Tracheal epithelial cell (primary cell): ENCODE data around the gene CTF1. TPM values are rescaled to one million over a fixed set of nuclear protein-coding genes. Genes with fewer than 3 reads are reported as not detected.

ENCODE experiments used
- total RNA-seq: library from RNA; depleted of rRNA; stranded (reverse); fragments of >200 nt; gene quantifications from 2 replicates; pipeline ENCODE4 v1.2.1, GENCODE V29; 2014

Gene CTF1
- 0.64 and 0.96 TPM in 2 replicates for total RNA-seq

GRCh38 chr16:30896261-30896888, at the start of gene CTF1:
TSS of gene CTF1 (plus strand) at chr16:30896614. CDS start at chr16:30896644, 30 bp downstream.

GRCh38 chr16:30893744-30894539, 2.5 kb upstream of the CTF1 start, which contains the start of gene BCL7C:
TSS of gene BCL7C (minus strand) at chr16:30894077. CDS start at chr16:30893944, 133 bp downstream.

GRCh38 chr16:30923554-30924075, 27.2 kb downstream of the CTF1 start, which contains the start of gene FBXL19:
TSS of gene FBXL19 (plus strand) at chr16:30923572. CDS start at chr16:30925755, 2,183 bp downstream.

GRCh38 chr16:30948667-30949649, 52.5 kb downstream of the CTF1 start, which contains the start of gene ORAI3:
TSS of gene ORAI3 (plus strand) at chr16:30949068. CDS start at chr16:30949290, 222 bp downstream.

Other genes starting within 250 kb of the CTF1 start
- gene PRR14, start 245.7 kb upstream of the CTF1 start, total RNA-seq: 8.7 and 10.1 TPM in 2 replicates
- 11.1 and 14.9 TPM in 2 replicates for gene FBRS, start 238.2 kb upstream of the CTF1 start, total RNA-seq
- gene SRCAP, start 197.4 kb upstream of the CTF1 start, total RNA-seq: 15.7 and 16.8 TPM in 2 replicates
- 9.6 and 16.1 TPM in 2 replicates for gene PHKG2, start 148.2 kb upstream of the CTF1 start, total RNA-seq
- gene CFAP119, start 134.6 kb upstream of the CTF1 start, total RNA-seq: 1.4 TPM in 1 of 2 replicates, not detected in the other
- gene RNF40, start 134.3 kb upstream of the CTF1 start, total RNA-seq: 50.3 and 56.6 TPM in 2 replicates
- 5.5 and 6.6 TPM in 2 replicates for gene ZNF629, start 109.4 kb upstream of the CTF1 start, total RNA-seq
- gene BCL7C, start 2.5 kb upstream of the CTF1 start, total RNA-seq: 28.8 and 34.7 TPM in 2 replicates
- gene FBXL19, start 27.0 kb downstream of the CTF1 start, total RNA-seq: 16.2 and 30.6 TPM in 2 replicates
- 24.3 and 48.8 TPM in 2 replicates for gene ORAI3, start 52.5 kb downstream of the CTF1 start, total RNA-seq
- gene SETD1A, start 61.1 kb downstream of the CTF1 start, total RNA-seq: 0.96 and 1.5 TPM in 2 replicates
- 14.1 and 25.5 TPM in 2 replicates for gene HSD3B7, start 88.6 kb downstream of the CTF1 start, total RNA-seq
- 0.72 TPM in 1 of 2 replicates, not detected in the other for gene STX1B, start 114.0 kb downstream of the CTF1 start, total RNA-seq
- gene STX4, start 136.9 kb downstream of the CTF1 start, total RNA-seq: 7.5 and 13.3 TPM in 2 replicates
- gene ZNF668, start 177.6 kb downstream of the CTF1 start, total RNA-seq: 6.4 and 7.0 TPM in 2 replicates
- 11.3 and 12.8 TPM in 2 replicates for gene ZNF646, start 177.8 kb downstream of the CTF1 start, total RNA-seq
- 0.64 and 0.96 TPM in 2 replicates for gene PRSS53, start 192.3 kb downstream of the CTF1 start, total RNA-seq
- gene VKORC1, start 198.2 kb downstream of the CTF1 start, total RNA-seq: 41.1 and 75.7 TPM in 2 replicates
- 11.7 and 20.7 TPM in 2 replicates for gene BCKDK, start 211.8 kb downstream of the CTF1 start, total RNA-seq
- 52.3 and 61.0 TPM in 2 replicates for gene KAT8, start 221.1 kb downstream of the CTF1 start, total RNA-seq
- gene PRSS8, start 239.1 kb downstream of the CTF1 start, total RNA-seq: 31.5 and 33.0 TPM in 2 replicates